ENCODE results near the gene CEACAM19.

DNA sequence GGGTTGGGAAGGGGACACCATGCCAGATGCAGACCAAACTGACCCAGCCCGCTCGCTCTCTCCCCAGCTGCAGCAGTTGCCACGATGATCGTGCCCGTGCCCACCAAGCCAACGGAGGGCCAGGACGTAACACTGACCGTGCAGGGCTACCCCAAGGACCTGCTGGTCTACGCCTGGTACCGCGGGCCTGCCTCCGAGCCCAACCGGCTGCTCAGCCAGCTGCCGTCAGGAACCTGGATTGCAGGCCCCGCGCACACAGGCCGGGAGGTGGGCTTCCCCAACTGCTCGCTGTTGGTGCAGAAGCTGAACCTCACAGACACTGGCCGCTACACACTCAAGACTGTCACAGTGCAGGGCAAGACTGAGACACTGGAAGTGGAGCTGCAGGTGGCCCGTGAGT lies 36.5 kb downstream of the CEACAM19 start:
- TF ChIP-seq, protein P1, sequence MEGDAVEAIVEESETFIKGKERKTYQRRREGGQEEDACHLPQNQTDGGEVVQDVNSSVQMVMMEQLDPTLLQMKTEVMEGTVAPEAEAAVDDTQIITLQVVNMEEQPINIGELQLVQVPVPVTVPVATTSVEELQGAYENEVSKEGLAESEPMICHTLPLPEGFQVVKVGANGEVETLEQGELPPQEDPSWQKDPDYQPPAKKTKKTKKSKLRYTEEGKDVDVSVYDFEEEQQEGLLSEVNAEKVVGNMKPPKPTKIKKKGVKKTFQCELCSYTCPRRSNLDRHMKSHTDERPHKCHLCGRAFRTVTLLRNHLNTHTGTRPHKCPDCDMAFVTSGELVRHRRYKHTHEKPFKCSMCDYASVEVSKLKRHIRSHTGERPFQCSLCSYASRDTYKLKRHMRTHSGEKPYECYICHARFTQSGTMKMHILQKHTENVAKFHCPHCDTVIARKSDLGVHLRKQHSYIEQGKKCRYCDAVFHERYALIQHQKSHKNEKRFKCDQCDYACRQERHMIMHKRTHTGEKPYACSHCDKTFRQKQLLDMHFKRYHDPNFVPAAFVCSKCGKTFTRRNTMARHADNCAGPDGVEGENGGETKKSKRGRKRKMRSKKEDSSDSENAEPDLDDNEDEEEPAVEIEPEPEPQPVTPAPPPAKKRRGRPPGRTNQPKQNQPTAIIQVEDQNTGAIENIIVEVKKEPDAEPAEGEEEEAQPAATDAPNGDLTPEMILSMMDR (conservative IDR thresholded peaks at IDR 0.05 in 1 of 2, IDR thresholded peaks at IDR 0.05 in 1 of 2; ENCODE audit: low read depth in 1 of 2, low read length in 2 of 2) = no peak
- TF ChIP-seq EZH2 (IDR thresholded peaks at IDR 0.05; ENCODE audit: low read length, missing control alignments) = no peak
